HepG2 (cell line): ENCODE measurements around the gene NGLY1. TPM values are rescaled to one million over a fixed set of nuclear protein-coding genes. Genes with fewer than 3 reads are reported as not detected.

Experiments
- ATAC-seq: fragments of 200-7000 bp; cut with Tn5 transposase; 3 replicates; pipeline ENCODE4 v1.9.1; 2020; ENCODE audit warnings: mild to moderate bottlenecking, moderate library complexity
- BruUV-seq: library from RNA; stranded (reverse); fragments of 400-500 nt; replicated peaks from 2 replicates; lab custom pipeline; 2021; lab: Mats Ljungman, UMichigan
- CTCF ChIA-PET: fragments of 300-600 bp; formaldehyde crosslinking; extraction: SDS; loops from one replicate; lab custom pipeline; 2021; ENCODE audit warnings: low total read pairs, inconsistent platforms, low intra/inter-chr PET ratio; lab: Yijun Ruan, JAX
- POLR2A ChIA-PET: fragments of 350-600 bp; sonication (Branson Sonifier 250); formaldehyde crosslinking; loops from one replicate; lab custom pipeline; 2020; ENCODE audit warnings: antibody characterized with exemption, inconsistent platforms; lab: Yijun Ruan, JAX
- DNase-seq: peaks from one replicate; pipeline ENCODE4 v3.0.0-alpha.2; 2015; ENCODE audit warnings: low spot score
- FAIRE-seq: peaks from 3 replicates; lab custom pipeline; 2011; peaks lifted over from hg19 to GRCh38; lab: Jason Lieb, UNC
- H2AFZ ChIP-seq: one replicate; pipeline ENCODE4 v1.6.1; 2011; ENCODE audit warnings: low read length, inconsistent platforms
- H3K27ac ChIP-seq: fragments of 300-600 bp; 3 replicates; pipeline ENCODE4 v1.8.0; 2011; ENCODE audit warnings: mixed run types, mild to moderate bottlenecking, mixed read lengths, low read length, inconsistent platforms; ENCODE audit not compliant: insufficient read depth; ENCODE audit errors: extremely low read length
- H3K27me3 ChIP-seq, 2 experiments: fragments of 200-600 bp in 1 of 2; 2 replicates in 1 of 2; 3 replicates in 1 of 2; pipeline versions ENCODE4 v1.6.0 to v1.8.0; 2011; ENCODE audit warnings: low read length in 2 of 2, mild to moderate bottlenecking in 2 of 2, moderate library complexity in 2 of 2, inconsistent platforms in 1 of 2; ENCODE audit not compliant: insufficient read depth in 2 of 2, control insufficient read depth in 1 of 2
- H3K36me3 ChIP-seq, 2 experiments: fragments of 200-600 bp in 1 of 2; replicated peaks in 1 of 2; 2 replicates in 1 of 2; 3 replicates in 1 of 2; pipeline versions ENCODE4 v1.5.1 to v1.8.0; 2011; ENCODE audit warnings: low read length in 2 of 2, inconsistent platforms in 1 of 2; ENCODE audit not compliant: insufficient read depth in 2 of 2, control insufficient read depth in 1 of 2
- H3K4me1 ChIP-seq: 2 replicates; pipeline ENCODE4 v1.5.1; 2012; ENCODE audit warnings: low read length, inconsistent platforms; ENCODE audit not compliant: insufficient read depth
- H3K4me2 ChIP-seq: 2 replicates; pipeline ENCODE4 v1.6.0; 2011; ENCODE audit warnings: low read depth, low read length, inconsistent platforms
- H3K4me3 ChIP-seq, 3 experiments: fragments of 200-600 bp in 1 of 3; sonication (generic), shearing (Covaris generic) in 1 of 3; replicated peaks in 1 of 3; 2 replicates each; pipeline ENCODE4 v1.5.1; 2011 to 2016; ENCODE audit warnings: low read length in 3 of 3, inconsistent platforms in 2 of 3, low read depth in 2 of 3, mild to moderate bottlenecking in 2 of 3, control low read depth in 1 of 3, mixed read lengths in 1 of 3; ENCODE audit not compliant: insufficient read depth in 1 of 3
- H3K79me2 ChIP-seq: one replicate; pipeline ENCODE4 v1.6.1; 2011; ENCODE audit warnings: low read length, inconsistent platforms; ENCODE audit not compliant: insufficient read depth
- H3K9ac ChIP-seq: 2 replicates; pipeline ENCODE4 v1.6.0; 2011; ENCODE audit warnings: mild to moderate bottlenecking, low read depth, low read length, inconsistent platforms; ENCODE audit not compliant: insufficient read depth
- H3K9me3 ChIP-seq: 2 replicates; pipeline ENCODE4 v1.5.1; 2012; ENCODE audit warnings: mild to moderate bottlenecking, low read length
- H4K20me1 ChIP-seq: 2 replicates; pipeline ENCODE4 v1.6.0; 2011; ENCODE audit warnings: inconsistent platforms, mild to moderate bottlenecking, low read length, moderate library complexity; ENCODE audit not compliant: insufficient read depth
- CREM ChIP-seq, 2 experiments: sonication (generic) in 1 of 2; formaldehyde crosslinking in 1 of 2; IDR thresholded peaks; 2 replicates each; pipeline versions ENCODE4 v1.4.0 to v1.6.1; 2016 to 2020; ENCODE audit warnings: antibody characterized with exemption in 1 of 2, mild to moderate bottlenecking in 1 of 2, missing genetic modification reagents in 1 of 2
- HIC2 ChIP-seq: sonication (generic); formaldehyde crosslinking; IDR thresholded peaks from 2 replicates; pipeline ENCODE4 v1.9.0; 2022; ENCODE audit warnings: low read depth, missing genetic modification reagents
- MAFG ChIP-seq: sonication (generic); formaldehyde crosslinking; IDR thresholded peaks from 2 replicates; pipeline ENCODE4 v1.5.1; 2020; ENCODE audit warnings: mild to moderate bottlenecking, missing genetic modification reagents
- MIXL1 ChIP-seq: IDR thresholded peaks from 2 replicates; pipeline ENCODE4 v1.6.1; 2016
- RBAK ChIP-seq: sonication (generic); formaldehyde crosslinking; IDR thresholded peaks from 2 replicates; pipeline ENCODE4 v1.5.1; 2020; ENCODE audit warnings: mild to moderate bottlenecking, missing genetic modification reagents
- TCF12 ChIP-seq, 2 experiments: fragments of 450-650 bp in 1 of 2; sonication (generic) in 1 of 2; formaldehyde crosslinking in 1 of 2; IDR thresholded peaks; 2 replicates each; pipeline versions ENCODE4 v1.6.1 to v1.8.0; 2017 to 2022; ENCODE audit warnings: antibody characterized with exemption in 1 of 2, mild to moderate bottlenecking in 1 of 2, missing genetic modification reagents in 1 of 2, moderate library complexity in 1 of 2
- TEAD2 ChIP-seq: sonication (generic); formaldehyde crosslinking; IDR thresholded peaks from 2 replicates; pipeline ENCODE4 v1.9.0; 2021; ENCODE audit warnings: missing genetic modification reagents
- ZFP36L2 ChIP-seq: sonication (generic); formaldehyde crosslinking; IDR thresholded peaks from 2 replicates; pipeline ENCODE4 v1.4.0; 2020; ENCODE audit warnings: missing genetic modification reagents
- ZNF33B ChIP-seq: sonication (generic); formaldehyde crosslinking; IDR thresholded peaks from 2 replicates; pipeline ENCODE4 v1.5.1; 2020; ENCODE audit warnings: mild to moderate bottlenecking, missing genetic modification reagents
- ZNF441 ChIP-seq: sonication (generic); formaldehyde crosslinking; IDR thresholded peaks from 2 replicates; pipeline ENCODE4 v1.7.0; 2021; ENCODE audit warnings: missing genetic modification reagents, borderline replicate concordance
- ZNF574 ChIP-seq: sonication (generic); formaldehyde crosslinking; IDR thresholded peaks from 2 replicates; pipeline ENCODE4 v1.4.0; 2020; ENCODE audit warnings: missing genetic modification reagents
- WGBS: methylation state at CpG from one replicate; pipeline ENCODE4 v1.1.6; 2017; ENCODE audit warnings: low lambda C conversion rate; 5-methylcytosine and 5-hydroxymethylcytosine counted together
- in situ Hi-C: cut with HindIII; loops from 2 replicates; pipeline ENCODE4 v1.10.0; 2017; ENCODE audit warnings: low pct_unique_long_range_greater_than_20kb; ENCODE audit not compliant: extremely low pct_ligation_motif_present
- intact Hi-C: fragments of 100-400 bp; cut with micrococcal nuclease; formaldehyde crosslinking; loops from one replicate; pipeline ENCODE4 v1.10.0; 2022; ENCODE audit not compliant: unreplicated experiment
- polyA plus RNA-seq, 8 experiments: library from polyadenylated mRNA; depleted of rRNA in 3 of 8; stranded (reverse) in 7 of 8; unstranded in 1 of 8; fragments of >200 nt; fragmentation: Illumina TruSeq in 4 of 8; extraction: Trizol in 4 of 8; gene quantifications; 2 replicates each; pipeline versions ENCODE4 v1.2.1 to v1.2.3, GENCODE V29; 2011 to 2016; ENCODE audit warnings: low read depth in 4 of 8, missing spikeins in 1 of 8, mixed read lengths in 1 of 8; ENCODE audit not compliant: insufficient read depth in 1 of 8
- total RNA-seq, 5 experiments: library from RNA; depleted of rRNA; stranded (reverse); fragments of >200 nt; fragmentation: Illumina TruSeq; extraction: Trizol; gene quantifications; 2 replicates each; pipeline ENCODE4 v1.2.3, GENCODE V29; 2016; ENCODE audit warnings: low read depth in 1 of 5

NGLY1 gene
- total and polyA plus RNA-seq, 2 of the 13 experiments (the other 11 are each of a cell fraction or from before 2014, with no cell fraction given): 28.2 to 44.5 TPM

- TF ChIP-seq RBAK (CRISPR knock-in tag): no peak
- TF ChIP-seq ZNF441: no peak
- TF ChIP-seq TEAD2 (CRISPR knock-in tag): no peak
- no peak for TF ChIP-seq MAFG (CRISPR knock-in tag)
- TF ChIP-seq ZFP36L2 (CRISPR knock-in tag): no peak
These were observed 21.4 kb upstream of the NGLY1 start (continued) for GRCh38 chr3:25804676-25805075.

DNA sequence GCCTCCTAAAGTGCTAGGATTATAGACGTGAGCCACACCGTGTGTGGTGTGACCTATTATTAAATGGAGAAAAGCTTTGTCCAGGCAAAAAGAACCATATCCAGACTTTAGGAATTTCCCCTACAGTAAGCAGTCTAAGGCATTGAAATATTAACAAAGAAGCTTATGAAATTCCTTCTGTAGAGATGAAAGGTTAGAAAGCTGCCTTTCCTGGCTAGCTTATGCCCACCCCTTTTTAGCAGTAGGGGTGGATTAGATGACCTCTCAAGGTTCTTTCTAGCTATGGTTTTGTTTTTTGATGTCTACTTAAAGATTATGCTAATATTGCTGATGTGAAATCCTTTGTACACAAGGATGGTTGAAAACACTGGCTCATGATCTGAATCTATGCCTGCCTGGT, 20.6 kb upstream of the NGLY1 start:
- TF ChIP-seq HIC2 (CRISPR knock-in tag): no peak
- no peak for TF ChIP-seq CREM (IDR thresholded peaks at IDR 0.05)
- no peak for TF ChIP-seq CREM (CRISPR knock-in tag; IDR thresholded peaks at IDR 0.05)
- no peak for TF ChIP-seq ZNF33B (CRISPR knock-in tag)
- no peak for TF ChIP-seq TCF12 (IDR thresholded peaks at IDR 0.05)
- no peak for TF ChIP-seq TCF12 (CRISPR knock-in tag; IDR thresholded peaks at IDR 0.05)
- TF ChIP-seq MIXL1: no peak
- no peak for TF ChIP-seq ZNF574 (CRISPR knock-in tag)
- Histone ChIP-seq H2AFZ (no peak overlapping the region), H3K79me2 (no peaks in the 10 kb centered on the region), H3K9me3 (no peaks in the 10 kb centered on the region), H3K9ac (no peak overlapping the region), H3K4me1 (no peaks in the 10 kb centered on the region), H3K4me3 (no peak overlapping the region), H4K20me1 (no peaks in the 10 kb centered on the region), H3K36me3 (no peaks in the 10 kb centered on the region), H3K27ac (no peak overlapping the region), H3K4me2 (no peak overlapping the region), H3K27me3 (no peaks in the 10 kb centered on the region)
- no TSS peak for BruUV-seq
- FAIRE-seq (no peak), DNase-seq (no peak), ATAC-seq (no peak)
- in situ Hi-C loops (no loop called here), intact Hi-C loops (no loop called here)
- CTCF ChIA-PET: no interaction called here
- 4% methylated on average over 2 of the region's 2 CpGs for WGBS
- POLR2A ChIA-PET: no interaction called here
